Measurements from ENCODE around the gene ABCC1.

DNA sequence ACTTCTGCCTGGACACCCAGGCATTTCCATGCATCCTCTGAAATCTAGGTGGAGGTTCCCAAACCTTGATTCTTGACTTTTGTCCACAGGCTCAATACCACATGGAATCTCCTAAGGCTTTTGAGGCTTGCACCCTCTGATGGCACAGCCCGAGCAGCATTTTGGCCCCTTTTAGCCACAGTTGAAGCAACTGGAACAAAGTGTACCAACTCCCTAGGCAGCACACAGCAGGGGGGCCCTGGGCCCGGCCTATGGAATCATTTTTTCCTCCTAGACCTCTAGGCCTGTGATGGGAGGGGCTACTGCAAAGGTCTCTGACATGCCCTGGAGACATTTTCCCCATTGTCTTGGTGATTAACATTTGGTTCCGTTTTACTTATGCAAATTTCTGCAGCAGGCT, 32.0 kb downstream of the ABCC1 start:
- TF ChIP-seq CTCF (optimal IDR thresholded peaks at IDR 0.05 in 1 of 3, IDR thresholded peaks at IDR 0.05 in 1 of 3, conservative IDR thresholded peaks at IDR 0.05 in 1 of 3; ENCODE audit: extremely low read depth in 1 of 3, insufficient read depth in 2 of 3, low read length in 3 of 3) (no peak), EZH2 (IDR thresholded peaks at IDR 0.05; ENCODE audit: low read length) (no peak)
